Measurements from ENCODE around the gene HARBI1.

HARBI1 gene

GRCh38 chr11:46649180-46649738 lies 32.2 kb upstream of the HARBI1 start:
- H3K36me3 ChIP-seq (ENCODE audit: insufficient read depth, low read depth, low read length) = peaks cover 85% of the 10 kb centered on the region
- H3K27me3 ChIP-seq (ENCODE audit: insufficient read depth, low read length) = no peaks in the 10 kb centered on the region
- H3K27ac ChIP-seq (ENCODE audit: low read length) = no peak overlapping the region
- H3K4me3 ChIP-seq (ENCODE audit: low read length) = no peak overlapping the region
- no peaks in the 10 kb centered on the region for H3K4me1 ChIP-seq (ENCODE audit: insufficient read depth, low read length)
- no peaks in the 10 kb centered on the region for H3K9me3 ChIP-seq (ENCODE audit: insufficient read depth, low read depth, low read length)
- no peak overlapping the region for H3K9ac ChIP-seq (ENCODE audit: low read depth, low read length)

GRCh38 chr11:46643986-46644385 lies 27.0 kb upstream of the HARBI1 start:
- Histone ChIP-seq H3K4me1 (ENCODE audit: insufficient read depth, low read length) (no peaks in the 10 kb centered on the region), H3K9me3 (ENCODE audit: insufficient read depth, low read depth, low read length) (no peaks in the 10 kb centered on the region), H3K4me3 (ENCODE audit: low read length) (no peak overlapping the region), H3K27me3 (ENCODE audit: insufficient read depth, low read length) (no peaks in the 10 kb centered on the region), H3K36me3 (ENCODE audit: insufficient read depth, low read depth, low read length) (peaks cover 53% of the 10 kb centered on the region), H3K27ac (ENCODE audit: low read length) (no peak overlapping the region), H3K9ac (ENCODE audit: low read depth, low read length) (no peak overlapping the region)

- Histone ChIP-seq H3K4me1 (ENCODE audit: insufficient read depth, low read length) (no peaks in the 10 kb centered on the region), H3K4me3 (ENCODE audit: low read length) (no peak overlapping the region), H3K36me3 (ENCODE audit: insufficient read depth, low read depth, low read length) (peaks cover 51% of the 10 kb centered on the region), H3K27me3 (ENCODE audit: insufficient read depth, low read length) (no peaks in the 10 kb centered on the region), H3K27ac (ENCODE audit: low read length) (no peak overlapping the region), H3K9me3 (ENCODE audit: insufficient read depth, low read depth, low read length) (no peaks in the 10 kb centered on the region), H3K9ac (ENCODE audit: low read depth, low read length) (no peak overlapping the region)
Observed at GRCh38 chr11:46643531-46643930, 26.5 kb upstream of the HARBI1 start.

- no peak overlapping the region for H3K27ac ChIP-seq (ENCODE audit: low read length)
- H3K36me3 ChIP-seq (ENCODE audit: insufficient read depth, low read depth, low read length) = peaks cover 47% of the 10 kb centered on the region
- no peaks in the 10 kb centered on the region for H3K9me3 ChIP-seq (ENCODE audit: insufficient read depth, low read depth, low read length)
- no peaks in the 10 kb centered on the region for H3K4me1 ChIP-seq (ENCODE audit: insufficient read depth, low read length)
- H3K4me3 ChIP-seq (ENCODE audit: low read length) = no peak overlapping the region
- H3K9ac ChIP-seq (ENCODE audit: low read depth, low read length) = no peak overlapping the region
- H3K27me3 ChIP-seq (ENCODE audit: insufficient read depth, low read length) = no peaks in the 10 kb centered on the region
Observed at GRCh38 chr11:46642627-46643335, 25.8 kb upstream of the HARBI1 start.

- H3K9me3 ChIP-seq (ENCODE audit: insufficient read depth, low read depth, low read length) = no peaks in the 10 kb centered on the region
- no peaks in the 10 kb centered on the region for H3K27me3 ChIP-seq (ENCODE audit: insufficient read depth, low read length)
- H3K9ac ChIP-seq (ENCODE audit: low read depth, low read length) = no peak overlapping the region
- H3K36me3 ChIP-seq (ENCODE audit: insufficient read depth, low read depth, low read length) = peaks cover 36% of the 10 kb centered on the region
- no peak overlapping the region for H3K27ac ChIP-seq (ENCODE audit: low read length)
- H3K4me1 ChIP-seq (ENCODE audit: insufficient read depth, low read length) = no peaks in the 10 kb centered on the region
- no peak overlapping the region for H3K4me3 ChIP-seq (ENCODE audit: low read length)
Observed at GRCh38 chr11:46641639-46642038, 24.6 kb upstream of the HARBI1 start.

GRCh38 chr11:46640036-46640788 lies 23.2 kb upstream of the HARBI1 start:
- Histone ChIP-seq H3K4me3 (ENCODE audit: low read length) (no peak overlapping the region), H3K4me1 (ENCODE audit: insufficient read depth, low read length) (no peaks in the 10 kb centered on the region), H3K9me3 (ENCODE audit: insufficient read depth, low read depth, low read length) (no peaks in the 10 kb centered on the region), H3K27ac (ENCODE audit: low read length) (no peak overlapping the region), H3K36me3 (ENCODE audit: insufficient read depth, low read depth, low read length) (peaks cover 28% of the 10 kb centered on the region), H3K9ac (ENCODE audit: low read depth, low read length) (no peak overlapping the region), H3K27me3 (ENCODE audit: insufficient read depth, low read length) (no peaks in the 10 kb centered on the region)

GRCh38 chr11:46639197-46639839 lies 22.3 kb upstream of the HARBI1 start:
- no peaks in the 10 kb centered on the region for H3K4me1 ChIP-seq (ENCODE audit: insufficient read depth, low read length)
- H3K9ac ChIP-seq (ENCODE audit: low read depth, low read length) = no peak overlapping the region
- no peaks in the 10 kb centered on the region for H3K27me3 ChIP-seq (ENCODE audit: insufficient read depth, low read length)
- no peak overlapping the region for H3K4me3 ChIP-seq (ENCODE audit: low read length)
- H3K27ac ChIP-seq (ENCODE audit: low read length) = no peak overlapping the region
- H3K9me3 ChIP-seq (ENCODE audit: insufficient read depth, low read depth, low read length) = no peaks in the 10 kb centered on the region
- H3K36me3 ChIP-seq (ENCODE audit: insufficient read depth, low read depth, low read length) = peaks cover 19% of the 10 kb centered on the region

GRCh38 chr11:46637546-46637945 lies 20.5 kb upstream of the HARBI1 start:
- Histone ChIP-seq H3K9ac (ENCODE audit: low read depth, low read length) (no peak overlapping the region), H3K36me3 (ENCODE audit: insufficient read depth, low read depth, low read length) (peaks cover 16% of the 10 kb centered on the region), H3K9me3 (ENCODE audit: insufficient read depth, low read depth, low read length) (no peaks in the 10 kb centered on the region), H3K4me3 (ENCODE audit: low read length) (no peak overlapping the region), H3K4me1 (ENCODE audit: insufficient read depth, low read length) (no peaks in the 10 kb centered on the region), H3K27ac (ENCODE audit: low read length) (no peak overlapping the region), H3K27me3 (ENCODE audit: insufficient read depth, low read length) (no peaks in the 10 kb centered on the region)

- Histone ChIP-seq H3K27ac (ENCODE audit: low read length) (no peak overlapping the region), H3K4me1 (ENCODE audit: insufficient read depth, low read length) (no peaks in the 10 kb centered on the region), H3K36me3 (ENCODE audit: insufficient read depth, low read depth, low read length) (peaks cover 24% of the 10 kb centered on the region), H3K4me3 (ENCODE audit: low read length) (no peak overlapping the region), H3K27me3 (ENCODE audit: insufficient read depth, low read length) (no peaks in the 10 kb centered on the region), H3K9ac (ENCODE audit: low read depth, low read length) (no peak overlapping the region), H3K9me3 (ENCODE audit: insufficient read depth, low read depth, low read length) (no peaks in the 10 kb centered on the region)
Observed at GRCh38 chr11:46635557-46636139, 18.6 kb upstream of the HARBI1 start.

- Histone ChIP-seq H3K9ac (ENCODE audit: low read depth, low read length) (no peak overlapping the region), H3K36me3 (ENCODE audit: insufficient read depth, low read depth, low read length) (peaks cover 29% of the 10 kb centered on the region), H3K27me3 (ENCODE audit: insufficient read depth, low read length) (no peaks in the 10 kb centered on the region), H3K4me3 (ENCODE audit: low read length) (no peak overlapping the region), H3K27ac (ENCODE audit: low read length) (no peak overlapping the region), H3K4me1 (ENCODE audit: insufficient read depth, low read length) (no peaks in the 10 kb centered on the region), H3K9me3 (ENCODE audit: insufficient read depth, low read depth, low read length) (no peaks in the 10 kb centered on the region)
Observed at GRCh38 chr11:46633291-46634217, 16.5 kb upstream of the HARBI1 start.

- H3K4me1 ChIP-seq (ENCODE audit: insufficient read depth, low read length) = no peaks in the 10 kb centered on the region
- H3K27me3 ChIP-seq (ENCODE audit: insufficient read depth, low read length) = no peaks in the 10 kb centered on the region
- H3K36me3 ChIP-seq (ENCODE audit: insufficient read depth, low read depth, low read length) = peaks cover 29% of the 10 kb centered on the region
- H3K9ac ChIP-seq (ENCODE audit: low read depth, low read length) = no peak overlapping the region
- no peak overlapping the region for H3K4me3 ChIP-seq (ENCODE audit: low read length)
- H3K9me3 ChIP-seq (ENCODE audit: insufficient read depth, low read depth, low read length) = no peaks in the 10 kb centered on the region
- no peak overlapping the region for H3K27ac ChIP-seq (ENCODE audit: low read length)
Observed at GRCh38 chr11:46632502-46632901, 15.5 kb upstream of the HARBI1 start.

Measured in iPS-20b (cell line).